Osteoblast (primary cell): Measurements from ENCODE around the gene GDPD4. TPM values are rescaled to one million over a fixed set of nuclear protein-coding genes. Genes with fewer than 3 reads are reported as not detected.

Experiments used
- DNase-seq: peaks from one replicate; pipeline ENCODE4 v3.0.0; 2011; ENCODE audit warnings: low spot score, mixed read lengths; ENCODE audit not compliant: insufficient read length; ENCODE audit errors: missing footprints
- H2AFZ ChIP-seq: 2 replicates; pipeline ENCODE4 v1.6.0; 2011; ENCODE audit warnings: mild to moderate bottlenecking, low read length
- H3K27ac ChIP-seq: 2 replicates; pipeline ENCODE4 v1.5.1; 2011; ENCODE audit warnings: mild to moderate bottlenecking, low read depth, low read length, moderate library complexity
- H3K27me3 ChIP-seq: 2 replicates; pipeline ENCODE4 v1.6.0; 2012; ENCODE audit warnings: mild to moderate bottlenecking, control low read depth, inconsistent platforms, low read length, moderate library complexity; ENCODE audit not compliant: insufficient read depth
- H3K36me3 ChIP-seq: 2 replicates; pipeline ENCODE4 v1.5.1; 2011; ENCODE audit warnings: mild to moderate bottlenecking, low read length, control low read depth, moderate library complexity; ENCODE audit not compliant: insufficient read depth
- H3K4me1 ChIP-seq: 2 replicates; pipeline ENCODE4 v1.5.1; 2011; ENCODE audit warnings: mild to moderate bottlenecking, low read length, control low read depth, moderate library complexity; ENCODE audit not compliant: insufficient read depth
- H3K4me2 ChIP-seq: 2 replicates; pipeline ENCODE4 v1.6.0; 2011; ENCODE audit warnings: mild to moderate bottlenecking, low read length; ENCODE audit not compliant: insufficient read depth
- H3K4me3 ChIP-seq: fragments of 200-600 bp; sonication (generic); 3 replicates; pipeline ENCODE4 v1.5.1; 2012; ENCODE audit warnings: mild to moderate bottlenecking, low read length, inconsistent platforms; ENCODE audit not compliant: insufficient read depth
- H3K79me2 ChIP-seq: 2 replicates; pipeline ENCODE4 v1.6.0; 2012; ENCODE audit warnings: mild to moderate bottlenecking, low read length, control low read depth, inconsistent platforms; ENCODE audit not compliant: insufficient read depth
- H3K9me3 ChIP-seq: 2 replicates; pipeline ENCODE4 v1.5.1; 2011; ENCODE audit warnings: low read depth, low read length, control low read depth
- H4K20me1 ChIP-seq: 2 replicates; pipeline ENCODE4 v1.6.0; 2012; ENCODE audit warnings: mild to moderate bottlenecking, low read length, control low read depth; ENCODE audit not compliant: insufficient read depth
- CTCF ChIP-seq: IDR thresholded peaks from 2 replicates; pipeline ENCODE4 v1.5.1; 2011; ENCODE audit warnings: mild to moderate bottlenecking, low read depth, low read length, moderate library complexity; ENCODE audit errors: extremely low read depth
- total RNA-seq: library from RNA; depleted of rRNA; stranded (reverse); fragments of >200 nt; gene quantifications from 2 replicates; pipeline ENCODE4 v1.2.3, GENCODE V29; 2012

The GDPD4 gene
- total RNA-seq, 1 donor = not detected

GRCh38 chr11:77322926-77323590 lies 21.6 kb upstream of the GDPD4 start:
- Histone ChIP-seq H3K27me3 (no peaks in the 10 kb centered on the region), H2AFZ (no peak overlapping the region), H3K27ac (no peak overlapping the region), H3K4me3 (no peak overlapping the region), H3K36me3 (no peaks in the 10 kb centered on the region), H3K4me1 (peaks cover 12% of the 10 kb centered on the region), H3K79me2 (no peaks in the 10 kb centered on the region), H4K20me1 (no peaks in the 10 kb centered on the region), H3K9me3 (no peaks in the 10 kb centered on the region), H3K4me2 (no peak overlapping the region)
- peak; percentile 72 for DNase-seq
- no peak for TF ChIP-seq CTCF

GRCh38 chr11:77322506-77322905 lies 21.0 kb upstream of the GDPD4 start:
- Histone ChIP-seq H4K20me1 (no peaks in the 10 kb centered on the region), H3K79me2 (no peaks in the 10 kb centered on the region), H3K4me2 (no peak overlapping the region), H3K27me3 (no peaks in the 10 kb centered on the region), H3K36me3 (no peaks in the 10 kb centered on the region), H3K27ac (no peak overlapping the region), H3K9me3 (no peaks in the 10 kb centered on the region), H3K4me1 (peaks cover 12% of the 10 kb centered on the region), H3K4me3 (no peak overlapping the region), H2AFZ (no peak overlapping the region)
- no peak for DNase-seq
- TF ChIP-seq CTCF = no peak

GRCh38 chr11:77320351-77320750 lies 18.9 kb upstream of the GDPD4 start:
- DNase-seq = no peak

GRCh38 chr11:77318600-77318999 lies 17.1 kb upstream of the GDPD4 start:
- H3K9me3 ChIP-seq = no peaks in the 10 kb centered on the region
- no peak overlapping the region for H3K4me3 ChIP-seq
- peaks cover 12% of the 10 kb centered on the region for H3K4me1 ChIP-seq
- H2AFZ ChIP-seq = no peak overlapping the region
- H3K36me3 ChIP-seq = no peaks in the 10 kb centered on the region
- H4K20me1 ChIP-seq = no peaks in the 10 kb centered on the region
- no peak overlapping the region for H3K4me2 ChIP-seq
- no peak for DNase-seq
- H3K27ac ChIP-seq = no peak overlapping the region
- TF ChIP-seq CTCF = no peak
- peaks cover 3% of the 10 kb centered on the region for H3K27me3 ChIP-seq
- no peaks in the 10 kb centered on the region for H3K79me2 ChIP-seq

More at GRCh38 chr11:77320351-77320750, 18.9 kb upstream of the GDPD4 start:
- Histone ChIP-seq H3K79me2 (no peaks in the 10 kb centered on the region), H3K36me3 (no peaks in the 10 kb centered on the region), H3K27me3 (peaks cover 3% of the 10 kb centered on the region), H3K4me1 (peaks cover 12% of the 10 kb centered on the region), H3K4me3 (no peak overlapping the region), H3K27ac (no peak overlapping the region), H3K9me3 (no peaks in the 10 kb centered on the region), H4K20me1 (no peaks in the 10 kb centered on the region), H2AFZ (no peak overlapping the region), H3K4me2 (no peak overlapping the region)
- no peak for TF ChIP-seq CTCF
